Neuronal stem cell (in vitro differentiated cells): ENCODE measurements around the gene BCL2L13.

Experiments
- DNase-seq: peaks from one replicate; pipeline ENCODE4 v3.0.0-alpha.2; 2013; ENCODE audit warnings: low spot score
- H2AFZ ChIP-seq: one replicate; pipeline ENCODE4 v1.6.1; 2013; ENCODE audit warnings: mild to moderate bottlenecking, low read length, inconsistent platforms
- H2AK5ac ChIP-seq: 2 replicates; pipeline ENCODE4 v1.6.1; 2013; ENCODE audit warnings: low read depth, mild to moderate bottlenecking, inconsistent platforms, low read length, moderate library complexity, mixed read lengths
- H2BK120ac ChIP-seq: 2 replicates; pipeline ENCODE4 v1.6.1; 2013; ENCODE audit warnings: low read depth, mild to moderate bottlenecking, inconsistent platforms, low read length, moderate library complexity, mixed read lengths
- H2BK12ac ChIP-seq: one replicate; pipeline ENCODE4 v1.6.1; 2013; ENCODE audit warnings: low read length, inconsistent platforms
- H2BK15ac ChIP-seq: 2 replicates; pipeline ENCODE4 v1.6.1; 2013; ENCODE audit warnings: mild to moderate bottlenecking, low read length, inconsistent platforms, mixed read lengths
- H2BK5ac ChIP-seq: one replicate; pipeline ENCODE4 v1.6.1; 2013; ENCODE audit warnings: inconsistent platforms, mild to moderate bottlenecking, low read length, moderate library complexity
- H3K14ac ChIP-seq: one replicate; pipeline ENCODE4 v1.6.1; 2013; ENCODE audit warnings: low read length, inconsistent platforms
- H3K18ac ChIP-seq: 2 replicates; pipeline ENCODE4 v1.6.1; 2013; ENCODE audit warnings: low read length, inconsistent platforms
- H3K23ac ChIP-seq: 2 replicates; pipeline ENCODE4 v1.6.1; 2013; ENCODE audit warnings: low read depth, mild to moderate bottlenecking, mixed read lengths, low read length, inconsistent platforms; ENCODE audit not compliant: poor library complexity
- H3K27ac ChIP-seq: replicated peaks from 3 replicates; pipeline ENCODE4 v1.5.1; 2013; ENCODE audit warnings: low read length, inconsistent platforms
- H3K27me3 ChIP-seq, 3 experiments: 2 replicates each; pipeline ENCODE4 v1.6.1; 2013; ENCODE audit warnings: low read length in 3 of 3, mild to moderate bottlenecking in 2 of 3, inconsistent platforms in 1 of 3, low read depth in 1 of 3, mixed read lengths in 1 of 3, moderate library complexity in 1 of 3; ENCODE audit not compliant: control insufficient read depth in 3 of 3, insufficient read depth in 3 of 3
- H3K36me3 ChIP-seq, 2 donors: replicated peaks in 1 of 2; 2 replicates each; pipeline ENCODE4 v1.6.1; 2013; ENCODE audit warnings: low read length in 2 of 2; ENCODE audit not compliant: control insufficient read depth in 2 of 2, insufficient read depth in 2 of 2
- H3K4ac ChIP-seq: 2 replicates; pipeline ENCODE4 v1.6.1; 2013; ENCODE audit warnings: inconsistent platforms, mild to moderate bottlenecking, low read length, moderate library complexity
- H3K4me1 ChIP-seq, 2 donors: 1 replicate in 1 of 2; 2 replicates in 1 of 2; pipeline ENCODE4 v1.6.1; 2013; ENCODE audit warnings: low read length in 2 of 2, low read depth in 1 of 2; ENCODE audit not compliant: control insufficient read depth in 2 of 2, insufficient read depth in 1 of 2
- H3K4me2 ChIP-seq: one replicate; pipeline ENCODE4 v1.6.1; 2013; ENCODE audit warnings: mild to moderate bottlenecking, low read length, inconsistent platforms; ENCODE audit not compliant: insufficient read depth, poor library complexity, severe bottlenecking
- H3K4me3 ChIP-seq, 2 donors: 2 replicates each; pipeline ENCODE4 v1.5.1; 2013; ENCODE audit warnings: low read length in 2 of 2, mild to moderate bottlenecking in 2 of 2, inconsistent platforms in 1 of 2, moderate library complexity in 1 of 2
- H3K79me1 ChIP-seq: one replicate; pipeline ENCODE4 v1.6.1; 2013; ENCODE audit warnings: low read depth, mild to moderate bottlenecking, inconsistent platforms, low read length, moderate library complexity
- H3K9ac ChIP-seq: one replicate; pipeline ENCODE4 v1.6.1; 2013; ENCODE audit warnings: mild to moderate bottlenecking, low read depth, low read length, inconsistent platforms; ENCODE audit not compliant: poor library complexity
- H3K9me3 ChIP-seq, 2 donors: replicated peaks in 1 of 2; 2 replicates each; pipeline versions ENCODE3 to v1.6.1; 2013; ENCODE audit warnings: low read length in 2 of 2, mild to moderate bottlenecking in 2 of 2, inconsistent platforms in 1 of 2, low read depth in 1 of 2, mixed read lengths in 1 of 2, moderate library complexity in 1 of 2; ENCODE audit not compliant: control insufficient read depth in 2 of 2, insufficient read depth in 1 of 2
- H4K8ac ChIP-seq: one replicate; pipeline ENCODE4 v1.6.1; 2013; ENCODE audit warnings: low read depth, mild to moderate bottlenecking, inconsistent platforms, low read length, moderate library complexity
- H4K91ac ChIP-seq: one replicate; pipeline ENCODE4 v1.6.1; 2013; ENCODE audit warnings: low read length, low read depth, mild to moderate bottlenecking, inconsistent platforms; ENCODE audit not compliant: poor library complexity
- WGBS, 2 donors: extraction: QIAGEN DNeasy Blood & Tissue Kit; methylation state at CpG; one replicate each; pipeline ENCODE4 v1.1.7; 2013; ENCODE audit warnings: missing lambda C conversion rate in 2 of 2, mixed read lengths in 1 of 2; ENCODE audit not compliant: insufficient read length in 2 of 2, insufficient replicate concordance in 1 of 2; ENCODE audit errors: extremely low coverage in 2 of 2; 5-methylcytosine and 5-hydroxymethylcytosine counted together

The BCL2L13 gene

DNA sequence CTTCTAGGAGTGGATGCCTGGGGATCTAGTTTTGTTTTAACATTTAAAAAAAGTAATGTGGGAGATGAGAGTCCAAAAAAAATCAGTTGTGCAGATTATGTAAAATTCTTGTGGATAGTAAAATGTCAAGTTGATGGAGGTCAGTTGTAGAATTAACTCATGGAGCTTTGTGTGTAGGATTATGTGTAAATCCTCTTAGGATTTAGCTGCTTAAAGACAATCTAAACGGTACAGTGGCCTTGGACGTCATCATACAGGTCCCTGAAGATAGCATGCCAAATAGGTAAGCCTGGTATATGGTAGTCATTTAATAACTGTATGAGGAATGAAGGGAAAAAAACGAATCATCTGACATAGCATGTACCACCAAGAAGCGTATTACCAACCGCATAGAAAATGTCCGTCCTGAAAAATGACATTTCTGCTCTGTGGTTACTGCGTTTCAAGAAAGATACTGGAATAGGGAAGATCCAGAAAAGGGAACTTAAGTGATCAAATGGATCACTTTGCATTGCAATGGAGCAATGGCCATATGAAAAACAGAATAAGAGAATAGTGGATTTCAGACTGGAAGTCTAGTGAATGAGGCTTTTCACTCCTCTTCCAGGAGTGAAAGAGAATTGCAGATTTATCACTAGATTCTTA is 61.3 kb downstream of the BCL2L13 start:
- Histone ChIP-seq H3K4me2 (no peak overlapping the region), H4K8ac (no peak overlapping the region), H4K91ac (no peak overlapping the region), H3K4me1 (no peaks in the 10 kb centered on the region), H3K18ac (no peak overlapping the region), H3K14ac (no peak overlapping the region), H2BK5ac (no peak overlapping the region), H2BK15ac (no peak overlapping the region), H3K79me1 (no peaks in the 10 kb centered on the region), H3K23ac (no peak overlapping the region), H2BK120ac (no peak overlapping the region), H3K27ac (no peak overlapping the region), H3K36me3 (peaks cover 2 to 29% of the 10 kb centered on the region in 2 donors), H3K4ac (no peak overlapping the region), H3K4me3 (no peak overlapping the region), H3K9me3 (no peaks in the 10 kb centered on the region), H3K9ac (no peak overlapping the region), H2BK12ac (no peak overlapping the region), H2AK5ac (no peak overlapping the region), H2AFZ (no peak overlapping the region), H3K27me3 (no peaks in the 10 kb centered on the region)
- no CpG with 5 or more reads among the region's 7 CpGs for WGBS, 2 donors
- DNase-seq, result no peak

- H3K9me3 ChIP-seq, result no peaks in the 10 kb centered on the region
- H3K27me3 ChIP-seq, result no peaks in the 10 kb centered on the region
- H2AFZ ChIP-seq, result no peak overlapping the region
- H3K9ac ChIP-seq, result no peak overlapping the region
- H2BK12ac ChIP-seq, result no peak overlapping the region
- H4K91ac ChIP-seq, result no peak overlapping the region
- no peak overlapping the region for H2BK120ac ChIP-seq
- H3K23ac ChIP-seq, result no peak overlapping the region
- H3K4me2 ChIP-seq, result no peak overlapping the region
- H3K4ac ChIP-seq, result no peak overlapping the region
- no peak overlapping the region for H2BK5ac ChIP-seq
- no peaks in the 10 kb centered on the region for H3K4me1 ChIP-seq
- no peak overlapping the region for H3K14ac ChIP-seq
- no peak overlapping the region for H3K27ac ChIP-seq
- no peak overlapping the region for H3K18ac ChIP-seq
- no peak overlapping the region for H2BK15ac ChIP-seq
- no peak overlapping the region for H2AK5ac ChIP-seq
- H3K79me1 ChIP-seq, result no peaks in the 10 kb centered on the region
- no peak overlapping the region for H4K8ac ChIP-seq
- DNase-seq, result no peak
- WGBS, 2 donors, result no CpG with 5 or more reads among the region's 3 CpGs
- H3K4me3 ChIP-seq, result no peak overlapping the region
- H3K36me3 ChIP-seq, result peaks cover 2 to 25% of the 10 kb centered on the region in 2 donors
Observed at GRCh38 chr22:17700778-17701177, 62.2 kb downstream of the BCL2L13 start.

- no peak overlapping the region for H2BK12ac ChIP-seq
- H3K18ac ChIP-seq, result no peak overlapping the region
- no peak overlapping the region for H3K14ac ChIP-seq
- H4K91ac ChIP-seq, result no peak overlapping the region
- H3K4me2 ChIP-seq, result no peak overlapping the region
- no peak overlapping the region for H4K8ac ChIP-seq
- no peaks in the 10 kb centered on the region for H3K27me3 ChIP-seq
- no peaks in the 10 kb centered on the region for H3K79me1 ChIP-seq
- peaks cover 1 to 5% of the 10 kb centered on the region in 2 donors for H3K4me1 ChIP-seq
- no peaks in the 10 kb centered on the region for H3K9me3 ChIP-seq
- no peak for DNase-seq
- no peak overlapping the region for H2AK5ac ChIP-seq
- H2BK5ac ChIP-seq, result no peak overlapping the region
- no peak overlapping the region for H2AFZ ChIP-seq
- H3K27ac ChIP-seq, result no peak overlapping the region
- H2BK120ac ChIP-seq, result no peak overlapping the region
- H2BK15ac ChIP-seq, result no peak overlapping the region
- WGBS, 2 donors, result no CpG with 5 or more reads among the region's 2 CpGs
- no peak overlapping the region for H3K9ac ChIP-seq
- H3K36me3 ChIP-seq, result peaks cover 2 to 22% of the 10 kb centered on the region in 2 donors
- H3K4me3 ChIP-seq, result no peak overlapping the region
- no peak overlapping the region for H3K23ac ChIP-seq
- H3K4ac ChIP-seq, result no peak overlapping the region
Observed at GRCh38 chr22:17703811-17704210, 65.3 kb downstream of the BCL2L13 start.

GRCh38 chr22:17705546-17705945 is 67.0 kb downstream of the BCL2L13 start:
- no peak for DNase-seq
- Histone ChIP-seq H3K23ac (no peak overlapping the region), H3K4me1 (peaks cover 1 to 5% of the 10 kb centered on the region in 2 donors), H2BK120ac (no peak overlapping the region), H2BK12ac (no peak overlapping the region), H3K36me3 (peaks cover 2 to 22% of the 10 kb centered on the region in 2 donors), H2AFZ (no peak overlapping the region), H3K18ac (no peak overlapping the region), H3K4me2 (no peak overlapping the region), H3K79me1 (no peaks in the 10 kb centered on the region), H2BK15ac (no peak overlapping the region), H3K4ac (no peak overlapping the region), H2AK5ac (no peak overlapping the region), H3K4me3 (no peak overlapping the region), H3K27ac (no peak overlapping the region), H3K9ac (no peak overlapping the region), H4K91ac (no peak overlapping the region), H2BK5ac (no peak overlapping the region), H4K8ac (no peak overlapping the region), H3K9me3 (no peaks in the 10 kb centered on the region), H3K14ac (no peak overlapping the region), H3K27me3 (no peaks in the 10 kb centered on the region)
- WGBS, 2 donors, result no CpG with 5 or more reads among the region's 7 CpGs
